ENCODE results near the gene ZNF467.

ZNF467 gene

DNA sequence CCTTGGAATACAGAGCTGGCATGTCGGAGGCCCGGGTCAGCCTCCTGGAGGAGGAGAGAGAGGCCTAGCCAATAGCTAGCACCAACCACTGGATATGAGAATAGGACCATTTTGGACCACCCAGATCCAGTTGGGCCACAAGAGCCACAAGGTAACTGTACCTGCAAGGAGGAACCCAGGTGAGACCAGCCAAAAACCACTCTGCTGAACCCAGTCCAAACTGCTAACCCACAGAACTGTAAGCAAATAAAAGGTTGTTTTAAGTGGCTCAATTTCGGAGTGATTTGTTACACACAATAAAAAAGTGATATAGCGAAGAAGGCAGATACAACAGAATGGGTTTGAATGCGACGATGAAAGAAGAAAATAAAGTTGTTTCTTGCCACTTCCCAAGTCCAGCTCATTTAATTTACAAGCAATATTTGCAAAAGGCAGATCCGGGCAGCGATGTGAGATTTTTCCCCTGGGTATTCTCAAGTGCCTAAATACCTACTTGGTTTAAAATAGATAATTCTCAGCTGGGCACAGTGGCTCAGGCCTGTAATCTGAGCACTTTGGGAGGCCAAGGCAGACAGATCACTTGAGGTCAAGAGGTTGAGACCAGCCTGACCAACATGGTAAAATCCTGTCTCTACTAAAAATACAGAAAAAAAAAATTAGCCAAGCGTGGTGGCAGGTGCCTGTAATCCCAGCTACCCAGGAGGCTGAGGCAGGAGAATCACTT, 23.1 kb downstream of the ZNF467 start:
- Histone ChIP-seq H3K36me3 (ENCODE audit: control insufficient read depth, insufficient read depth, low read length) (no peaks in the 10 kb centered on the region), H3K4me3 (ENCODE audit: low read length) (no peak overlapping the region), H3K4me1 (ENCODE audit: control insufficient read depth, insufficient read depth, low read length) (0 out of 2 replicates have a peak, but pooled peaks cover 1% of the 10 kb centered on the region), H3K27me3 (ENCODE audit: control insufficient read depth, insufficient read depth, low read length) (no peaks in the 10 kb centered on the region; the same call in 1 of the 2 replicates), H3K9me3 (ENCODE audit: control insufficient read depth, insufficient read depth, low read length) (no peaks in the 10 kb centered on the region), H3K27ac (ENCODE audit: low read length) (no peak overlapping the region)
- no peak for DNase-seq (ENCODE audit: low read depth, low spot score)
- 100% methylated on average over 4 of the region's 9 CpGs for WGBS (ENCODE audit: insufficient coverage, insufficient read length)

DNA sequence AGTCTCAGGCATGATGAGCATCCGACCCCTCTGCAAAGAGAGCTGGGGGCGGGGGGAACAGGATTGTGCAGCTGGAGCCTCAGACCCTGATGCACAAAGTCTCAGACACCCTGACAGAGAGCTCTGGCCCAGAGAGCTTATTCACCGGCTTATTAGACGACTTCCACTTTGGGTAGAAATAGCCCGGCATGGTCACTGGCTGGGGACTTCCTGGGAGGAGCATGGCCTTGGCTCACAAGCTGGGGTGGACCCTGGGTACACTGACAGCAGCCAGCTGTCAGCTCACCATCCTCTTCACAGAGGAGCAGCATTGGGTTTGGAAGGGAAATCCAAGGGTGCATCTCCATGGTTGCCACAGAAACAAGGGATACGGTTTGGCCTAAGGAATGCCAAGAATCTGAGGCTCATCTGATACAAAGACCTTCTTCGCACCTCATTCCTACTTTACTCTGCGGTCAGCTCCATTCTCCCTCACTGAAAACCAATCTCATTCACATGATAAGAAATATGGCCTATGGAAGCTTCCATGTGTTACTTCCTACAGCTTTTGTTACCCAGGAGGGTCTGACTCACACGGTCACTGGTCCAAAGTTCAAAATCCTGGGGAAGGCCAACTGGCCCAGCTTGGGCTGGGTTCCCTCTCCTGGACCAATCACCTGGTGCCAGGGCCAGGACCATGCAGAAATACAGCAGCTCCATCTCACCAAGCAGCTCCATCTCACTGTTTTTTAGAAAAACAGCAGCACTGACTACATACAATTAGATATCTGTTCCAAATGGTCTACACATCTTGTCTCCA, 25.1 kb downstream of the ZNF467 start:
- H3K4me1 ChIP-seq (ENCODE audit: control insufficient read depth, insufficient read depth, low read length): peaks cover 1% of the 10 kb centered on the region; the same call in 1 of the 2 replicates
- H3K27me3 ChIP-seq (ENCODE audit: control insufficient read depth, insufficient read depth, low read length): no peaks in the 10 kb centered on the region; the same call in 1 of the 2 replicates
- no peaks in the 10 kb centered on the region for H3K36me3 ChIP-seq (ENCODE audit: control insufficient read depth, insufficient read depth, low read length)
- WGBS (ENCODE audit: insufficient coverage, insufficient read length): no CpG with 5 or more reads among the region's 9 CpGs
- no peak overlapping the region for H3K27ac ChIP-seq (ENCODE audit: low read length)
- DNase-seq (ENCODE audit: low read depth, low spot score): no peak
- H3K9me3 ChIP-seq (ENCODE audit: control insufficient read depth, insufficient read depth, low read length): no peaks in the 10 kb centered on the region
- no peak overlapping the region for H3K4me3 ChIP-seq (ENCODE audit: low read length)

- Histone ChIP-seq H3K36me3 (ENCODE audit: control insufficient read depth, insufficient read depth, low read length) (no peaks in the 10 kb centered on the region), H3K27ac (ENCODE audit: low read length) (no peak overlapping the region), H3K9me3 (ENCODE audit: control insufficient read depth, insufficient read depth, low read length) (no peaks in the 10 kb centered on the region), H3K4me3 (ENCODE audit: low read length) (no peak overlapping the region), H3K4me1 (ENCODE audit: control insufficient read depth, insufficient read depth, low read length) (peaks cover 1% of the 10 kb centered on the region; the same call in 1 of the 2 replicates), H3K27me3 (ENCODE audit: control insufficient read depth, insufficient read depth, low read length) (no peaks in the 10 kb centered on the region; the same call in 1 of the 2 replicates)
- no peak for DNase-seq (ENCODE audit: low read depth, low spot score)
- 100% methylated on average over 1 of the region's 4 CpGs for WGBS (ENCODE audit: insufficient coverage, insufficient read length)
Observed at GRCh38 chr7:149743476-149744255, 29.7 kb downstream of the ZNF467 start.

DNA sequence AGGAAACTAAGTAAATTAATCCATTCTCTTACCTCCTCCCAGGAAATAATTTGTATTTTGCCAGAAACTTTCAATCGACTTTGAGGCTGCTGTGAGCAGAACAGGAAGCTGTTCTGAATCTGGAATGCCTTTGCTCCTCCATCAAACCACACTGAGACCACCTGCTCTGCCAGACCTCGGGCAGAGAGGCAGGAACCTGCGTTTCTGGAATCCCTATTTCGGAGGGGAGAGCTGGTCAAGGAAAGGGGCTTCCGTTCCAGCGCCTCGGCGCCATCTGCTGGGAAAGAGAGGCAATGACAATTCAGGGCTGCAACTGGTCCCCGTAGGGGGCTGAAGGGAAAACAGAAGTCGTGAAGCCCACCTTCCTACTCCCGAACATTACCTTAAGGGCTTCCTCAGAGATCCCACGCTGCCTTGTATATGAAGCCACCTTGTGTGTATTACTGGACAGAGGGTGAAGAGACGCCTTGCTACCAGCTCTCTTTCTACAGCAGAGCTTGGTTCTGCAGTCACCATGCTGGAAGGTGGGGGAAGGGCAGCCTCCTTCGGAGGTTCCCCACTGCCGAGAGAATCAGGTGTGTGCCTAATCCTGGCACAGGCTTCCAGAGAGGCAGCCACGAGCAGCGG, 31.2 kb downstream of the ZNF467 start:
- Histone ChIP-seq H3K9me3 (ENCODE audit: control insufficient read depth, insufficient read depth, low read length) (no peaks in the 10 kb centered on the region), H3K4me3 (ENCODE audit: low read length) (peak overlapping the region; percentile 40; the same call in 1 of the 2 replicates), H3K4me1 (ENCODE audit: control insufficient read depth, insufficient read depth, low read length) (no peaks in the 10 kb centered on the region; the same call in 1 of the 2 replicates), H3K27ac (ENCODE audit: low read length) (no peak overlapping the region), H3K27me3 (ENCODE audit: control insufficient read depth, insufficient read depth, low read length) (no peaks in the 10 kb centered on the region; the same call in 1 of the 2 replicates), H3K36me3 (ENCODE audit: control insufficient read depth, insufficient read depth, low read length) (no peaks in the 10 kb centered on the region)
- DNase-seq (ENCODE audit: low read depth, low spot score): peak; percentile 80
- WGBS (ENCODE audit: insufficient coverage, insufficient read length): no CpG with 5 or more reads among the region's 17 CpGs

- Histone ChIP-seq H3K4me3 (ENCODE audit: low read length) (no peak overlapping the region), H3K4me1 (ENCODE audit: control insufficient read depth, insufficient read depth, low read length) (no peaks in the 10 kb centered on the region; the same call in 1 of the 2 replicates), H3K27me3 (ENCODE audit: control insufficient read depth, insufficient read depth, low read length) (no peaks in the 10 kb centered on the region; the same call in 1 of the 2 replicates), H3K9me3 (ENCODE audit: control insufficient read depth, insufficient read depth, low read length) (no peaks in the 10 kb centered on the region), H3K27ac (ENCODE audit: low read length) (no peak overlapping the region), H3K36me3 (ENCODE audit: control insufficient read depth, insufficient read depth, low read length) (no peaks in the 10 kb centered on the region)
- no CpG with 5 or more reads among the region's 13 CpGs for WGBS (ENCODE audit: insufficient coverage, insufficient read length)
- no peak for DNase-seq (ENCODE audit: low read depth, low spot score)
Observed at GRCh38 chr7:149741629-149742028, 31.8 kb downstream of the ZNF467 start.

DNA sequence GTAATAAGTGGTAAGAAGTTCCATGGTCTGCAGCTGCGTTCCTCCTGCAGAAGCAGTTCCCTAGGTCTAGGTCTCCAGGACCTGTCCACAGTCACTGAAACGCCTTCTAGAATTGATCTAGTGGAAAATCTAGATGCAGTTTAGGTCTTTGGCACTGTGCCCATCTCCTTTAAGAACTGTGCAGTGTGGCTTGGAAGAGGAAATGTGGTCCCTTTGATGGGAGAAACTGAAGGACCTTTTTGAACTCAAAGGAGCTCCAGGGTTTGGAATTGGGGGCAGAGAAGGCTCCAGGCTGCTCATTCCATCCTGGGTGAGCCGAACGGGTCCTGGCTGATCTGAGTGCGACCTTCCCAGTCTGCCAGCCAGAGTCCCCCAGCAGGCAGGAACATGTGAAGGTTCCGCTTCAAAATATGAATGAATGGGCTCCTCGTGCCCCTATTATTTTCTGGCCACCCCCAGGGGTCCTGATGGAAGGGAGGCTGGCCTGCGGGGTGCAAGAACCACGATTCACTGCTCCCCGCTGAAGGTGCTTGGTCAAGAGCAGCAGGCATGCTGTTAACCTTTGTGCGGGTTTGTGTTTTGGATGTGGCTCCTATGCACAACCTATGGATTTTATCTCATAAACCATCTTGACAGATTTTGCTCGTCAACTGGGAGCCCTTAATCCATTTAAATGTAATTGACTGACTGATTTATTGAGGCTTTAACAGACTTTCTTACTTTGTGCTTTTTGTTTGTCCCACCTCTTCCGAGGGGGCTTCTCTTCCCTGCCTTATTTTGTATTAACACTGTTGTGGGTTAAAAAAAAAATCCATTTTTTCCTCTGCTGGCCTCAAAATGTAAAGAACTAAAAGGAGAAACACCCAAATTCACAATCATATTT, 36.7 kb downstream of the ZNF467 start:
- H3K9me3 ChIP-seq (ENCODE audit: control insufficient read depth, insufficient read depth, low read length): no peaks in the 10 kb centered on the region
- no peaks in the 10 kb centered on the region for H3K36me3 ChIP-seq (ENCODE audit: control insufficient read depth, insufficient read depth, low read length)
- no peak overlapping the region for H3K27ac ChIP-seq (ENCODE audit: low read length)
- H3K4me1 ChIP-seq (ENCODE audit: control insufficient read depth, insufficient read depth, low read length): no peaks in the 10 kb centered on the region
- H3K4me3 ChIP-seq (ENCODE audit: low read length): no peak overlapping the region
- H3K27me3 ChIP-seq (ENCODE audit: control insufficient read depth, insufficient read depth, low read length): no peaks in the 10 kb centered on the region
- WGBS (ENCODE audit: insufficient coverage, insufficient read length): no CpG with 5 or more reads among the region's 13 CpGs
- no peak for DNase-seq (ENCODE audit: low read depth, low spot score)

GRCh38 chr7:149735779-149736477, 37.5 kb downstream of the ZNF467 start:
- DNase-seq (ENCODE audit: low read depth, low spot score): no peak
- WGBS (ENCODE audit: insufficient coverage, insufficient read length): no CpG with 5 or more reads among the region's 16 CpGs
- Histone ChIP-seq H3K36me3 (ENCODE audit: control insufficient read depth, insufficient read depth, low read length) (no peaks in the 10 kb centered on the region), H3K4me1 (ENCODE audit: control insufficient read depth, insufficient read depth, low read length) (no peaks in the 10 kb centered on the region), H3K27me3 (ENCODE audit: control insufficient read depth, insufficient read depth, low read length) (no peaks in the 10 kb centered on the region), H3K9me3 (ENCODE audit: control insufficient read depth, insufficient read depth, low read length) (no peaks in the 10 kb centered on the region), H3K4me3 (ENCODE audit: low read length) (no peak overlapping the region), H3K27ac (ENCODE audit: low read length) (no peak overlapping the region)

DNA sequence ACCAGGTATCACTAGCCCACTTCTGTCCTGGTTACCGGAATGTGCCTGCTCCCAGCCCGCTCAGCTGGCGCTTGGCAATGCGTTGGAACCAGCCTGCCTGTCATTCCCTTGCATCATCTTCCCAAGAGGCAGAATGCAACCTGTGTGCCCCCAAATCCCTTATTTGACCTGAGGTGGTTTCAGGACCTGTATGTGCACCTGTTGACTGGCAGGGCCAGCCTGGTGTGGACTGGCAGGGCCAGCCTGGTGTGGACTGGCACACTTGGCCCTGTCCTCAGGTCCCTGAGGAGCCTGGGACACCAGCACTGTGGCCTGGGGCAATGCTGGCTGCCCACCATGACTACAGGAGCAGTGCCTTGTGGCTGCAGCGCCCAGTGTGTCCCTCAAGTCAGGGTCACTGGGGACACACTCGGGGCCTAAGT, 38.2 kb downstream of the ZNF467 start:
- Histone ChIP-seq H3K27me3 (ENCODE audit: control insufficient read depth, insufficient read depth, low read length) (no peaks in the 10 kb centered on the region), H3K27ac (ENCODE audit: low read length) (no peak overlapping the region), H3K9me3 (ENCODE audit: control insufficient read depth, insufficient read depth, low read length) (no peaks in the 10 kb centered on the region), H3K4me3 (ENCODE audit: low read length) (no peak overlapping the region), H3K36me3 (ENCODE audit: control insufficient read depth, insufficient read depth, low read length) (no peaks in the 10 kb centered on the region; the same call in 1 of the 2 replicates), H3K4me1 (ENCODE audit: control insufficient read depth, insufficient read depth, low read length) (no peaks in the 10 kb centered on the region)
- no peak for DNase-seq (ENCODE audit: low read depth, low spot score)
- WGBS (ENCODE audit: insufficient coverage, insufficient read length): no CpG with 5 or more reads among the region's 6 CpGs

GRCh38 chr7:149734791-149735075, 38.7 kb downstream of the ZNF467 start:
- WGBS (ENCODE audit: insufficient coverage, insufficient read length): no CpG with 5 or more reads among the region's 2 CpGs

More at GRCh38 chr7:149734791-149735075, 38.7 kb downstream of the ZNF467 start:
- Histone ChIP-seq H3K27ac (ENCODE audit: low read length) (no peak overlapping the region), H3K27me3 (ENCODE audit: control insufficient read depth, insufficient read depth, low read length) (no peaks in the 10 kb centered on the region), H3K4me3 (ENCODE audit: low read length) (no peak overlapping the region), H3K4me1 (ENCODE audit: control insufficient read depth, insufficient read depth, low read length) (no peaks in the 10 kb centered on the region), H3K36me3 (ENCODE audit: control insufficient read depth, insufficient read depth, low read length) (no peaks in the 10 kb centered on the region; the same call in 1 of the 2 replicates), H3K9me3 (ENCODE audit: control insufficient read depth, insufficient read depth, low read length) (no peaks in the 10 kb centered on the region)
- no peak for DNase-seq (ENCODE audit: low read depth, low spot score)

Data from iPS DF 6.9 (cell line).